Neural cell (in vitro differentiated cells): ENCODE measurements around the gene EYS. TPM values are rescaled to one million over a fixed set of nuclear protein-coding genes. Genes with fewer than 3 reads are reported as not detected.

Source experiments
- H2AFZ ChIP-seq: fragments of 200-600, 300-800 bp; sonication (generic), shearing (Covaris generic); 2 replicates; pipeline ENCODE4 v1.6.0; 2014; ENCODE audit warnings: low read depth, mild to moderate bottlenecking, antibody characterized with exemption, low read length, moderate library complexity
- H3F3A ChIP-seq: fragments of 200-600 bp; shearing (Covaris generic); 2 replicates; pipeline ENCODE4 v1.6.1; 2016; ENCODE audit warnings: mild to moderate bottlenecking, moderate library complexity, mixed read lengths, antibody characterized with exemption, low read length; ENCODE audit not compliant: insufficient read depth, poor library complexity, severe bottlenecking
- H3K27ac ChIP-seq: fragments of 200-600, 300-800 bp; sonication (generic), shearing (Covaris generic); 2 replicates; pipeline ENCODE4 v1.5.1; 2014; ENCODE audit warnings: mild to moderate bottlenecking, low read length, moderate library complexity
- H3K27me3 ChIP-seq: fragments of 300-800, 200-600 bp; sonication (generic), shearing (Covaris generic); 2 replicates; pipeline ENCODE4 v1.6.0; 2014; ENCODE audit warnings: mild to moderate bottlenecking, low read depth, low read length, moderate library complexity; ENCODE audit not compliant: insufficient read depth
- H3K36me3 ChIP-seq: fragments of 300-800, 200-600 bp; sonication (generic), shearing (Covaris generic); 2 replicates; pipeline ENCODE4 v1.5.1; 2014; ENCODE audit warnings: mild to moderate bottlenecking, antibody characterized with exemption, low read length, moderate library complexity; ENCODE audit not compliant: insufficient read depth
- H3K4me2 ChIP-seq: fragments of 300-800, 200-600 bp; sonication (generic), shearing (Covaris generic); 2 replicates; pipeline ENCODE4 v1.6.0; 2014; ENCODE audit warnings: mild to moderate bottlenecking, low read length
- H3K4me3 ChIP-seq: fragments of 300-800, 200-600 bp; sonication (generic), shearing (Covaris generic); 2 replicates; pipeline ENCODE4 v1.5.1; 2014; ENCODE audit warnings: mild to moderate bottlenecking, low read length, moderate library complexity
- H3K79me2 ChIP-seq: fragments of 200-600 bp; shearing (Covaris generic); replicated peaks from 2 replicates; pipeline ENCODE4 v1.6.0; 2014; ENCODE audit warnings: mild to moderate bottlenecking, low read length, moderate library complexity; ENCODE audit not compliant: insufficient read depth
- H3K9ac ChIP-seq: fragments of 300-800, 200-600 bp; sonication (generic), shearing (Covaris generic); 2 replicates; pipeline ENCODE4 v1.6.1; 2016; ENCODE audit warnings: mild to moderate bottlenecking, low read length, mixed read lengths
- H3K9me2 ChIP-seq: fragments of 200-600 bp; shearing (Covaris generic); 2 replicates; pipeline ENCODE4 v1.6.1; 2016; ENCODE audit warnings: mild to moderate bottlenecking, low read length, mixed read lengths; ENCODE audit not compliant: insufficient read depth
- H3K9me3 ChIP-seq: fragments of 200-600, 300-800 bp; sonication (generic), shearing (Covaris generic); 2 replicates; pipeline ENCODE4 v1.6.1; 2016; ENCODE audit warnings: mild to moderate bottlenecking, mixed run types, low read length, moderate library complexity, mixed read lengths
- H4K20me1 ChIP-seq: fragments of 200-600 bp; shearing (Covaris generic); 2 replicates; pipeline ENCODE4 v1.6.1; 2016; ENCODE audit warnings: mild to moderate bottlenecking, mixed run types; ENCODE audit not compliant: insufficient read depth
- CTCF ChIP-seq: fragments of 450-650 bp; IDR thresholded peaks from 2 replicates; pipeline ENCODE4 v1.5.1; 2014; ENCODE audit warnings: antibody characterized with exemption, mild to moderate bottlenecking, moderate library complexity; ENCODE audit not compliant: poor library complexity, severe bottlenecking
- EP300 ChIP-seq: fragments of 450-650 bp; conservative IDR thresholded peaks from 2 replicates; pipeline ENCODE4 v1.6.1; 2014; ENCODE audit warnings: antibody characterized with exemption, mild to moderate bottlenecking, moderate library complexity; ENCODE audit not compliant: poor library complexity, severe bottlenecking
- EZH2 ChIP-seq: fragments of 200-600, 300-800 bp; shearing (Covaris generic), sonication (generic); IDR thresholded peaks from 2 replicates; pipeline ENCODE4 v1.6.1; 2014; ENCODE audit warnings: antibody characterized with exemption, low read length, borderline replicate concordance, mild to moderate bottlenecking; ENCODE audit not compliant: insufficient read depth, poor library complexity, severe bottlenecking
- MXI1 ChIP-seq: fragments of 450-650 bp; conservative IDR thresholded peaks from 2 replicates; pipeline ENCODE4 v1.6.1; 2014; ENCODE audit warnings: antibody characterized with exemption, mild to moderate bottlenecking; ENCODE audit not compliant: poor library complexity, severe bottlenecking
- POLR2AphosphoS5 ChIP-seq: IDR thresholded peaks from 2 replicates; pipeline ENCODE4 v1.6.1; 2012
- RAD21 ChIP-seq: fragments of 450-650 bp; conservative IDR thresholded peaks from 2 replicates; pipeline ENCODE4 v1.6.1; 2014; ENCODE audit warnings: antibody characterized with exemption, mild to moderate bottlenecking, moderate library complexity
- REST ChIP-seq: IDR thresholded peaks from 2 replicates; pipeline ENCODE4 v1.6.1; 2012; ENCODE audit warnings: borderline replicate concordance
- SMC3 ChIP-seq: fragments of 450-650 bp; conservative IDR thresholded peaks from 2 replicates; pipeline ENCODE4 v1.6.1; 2014; ENCODE audit warnings: antibody characterized with exemption, mild to moderate bottlenecking, moderate library complexity; ENCODE audit not compliant: poor library complexity
- TAF1 ChIP-seq: IDR thresholded peaks from 2 replicates; pipeline ENCODE4 v1.6.1; 2012; ENCODE audit warnings: low read depth
- polyA plus RNA-seq: library from polyadenylated mRNA; depleted of rRNA; stranded (reverse); fragments of >200 nt; gene quantifications from 2 replicates; pipeline ENCODE4 v1.2.3, GENCODE V29; 2014

EYS gene
- polyA plus RNA-seq, 1 donor from 2014 or later: 0.38 TPM

GRCh38 chr6:63760199-63760598 is 1946.8 kb downstream of the EYS start:
- Histone ChIP-seq H3K9me3 (no peaks in the 10 kb centered on the region), H3K27ac (no peak overlapping the region), H3K4me3 (no peak overlapping the region), H2AFZ (no peak overlapping the region), H3K79me2 (no peaks in the 10 kb centered on the region), H4K20me1 (no peaks in the 10 kb centered on the region), H3F3A (no peaks in the 10 kb centered on the region), H3K9me2 (no peaks in the 10 kb centered on the region), H3K27me3 (no peaks in the 10 kb centered on the region), H3K4me2 (no peak overlapping the region), H3K9ac (no peak overlapping the region), H3K36me3 (no peaks in the 10 kb centered on the region)
- TF ChIP-seq RAD21 (no peak), TAF1 (no peak), EZH2 (no peak), REST (no peak), CTCF (no peak), EP300 (no peak), POLR2AphosphoS5 (no peak), MXI1 (no peak), SMC3 (no peak)

- H4K20me1 ChIP-seq: no peaks in the 10 kb centered on the region
These were observed 1947.4 kb downstream of the EYS start for GRCh38 chr6:63759605-63760105.

More at GRCh38 chr6:63759605-63760105, 1947.4 kb downstream of the EYS start:
- H3K4me3 ChIP-seq: no peak overlapping the region
- H3K27ac ChIP-seq: no peak overlapping the region
- no peaks in the 10 kb centered on the region for H3K9me3 ChIP-seq
- H3K36me3 ChIP-seq: no peaks in the 10 kb centered on the region
- H2AFZ ChIP-seq: no peak overlapping the region
- no peaks in the 10 kb centered on the region for H3K9me2 ChIP-seq
- TF ChIP-seq REST: no peak
- no peak for TF ChIP-seq SMC3
- TF ChIP-seq EP300: no peak
- no peak for TF ChIP-seq TAF1
- no peak for TF ChIP-seq POLR2AphosphoS5
- TF ChIP-seq EZH2: no peak
- TF ChIP-seq MXI1: no peak
- no peak for TF ChIP-seq RAD21
- TF ChIP-seq CTCF: no peak
- no peak overlapping the region for H3K4me2 ChIP-seq
- H3K9ac ChIP-seq: no peak overlapping the region
- no peaks in the 10 kb centered on the region for H3K27me3 ChIP-seq
- no peaks in the 10 kb centered on the region for H3F3A ChIP-seq
- H3K79me2 ChIP-seq: no peaks in the 10 kb centered on the region
